Measurements from ENCODE around the gene KLHDC9. TPM values are rescaled to one million over a fixed set of nuclear protein-coding genes. Genes with fewer than 3 reads are reported as not detected.

KLHDC9 gene
- polyA plus RNA-seq, 1 donor (not counting 4 experiments of a cell fraction or from before 2014, with no cell fraction given): 0.54 TPM

DNA sequence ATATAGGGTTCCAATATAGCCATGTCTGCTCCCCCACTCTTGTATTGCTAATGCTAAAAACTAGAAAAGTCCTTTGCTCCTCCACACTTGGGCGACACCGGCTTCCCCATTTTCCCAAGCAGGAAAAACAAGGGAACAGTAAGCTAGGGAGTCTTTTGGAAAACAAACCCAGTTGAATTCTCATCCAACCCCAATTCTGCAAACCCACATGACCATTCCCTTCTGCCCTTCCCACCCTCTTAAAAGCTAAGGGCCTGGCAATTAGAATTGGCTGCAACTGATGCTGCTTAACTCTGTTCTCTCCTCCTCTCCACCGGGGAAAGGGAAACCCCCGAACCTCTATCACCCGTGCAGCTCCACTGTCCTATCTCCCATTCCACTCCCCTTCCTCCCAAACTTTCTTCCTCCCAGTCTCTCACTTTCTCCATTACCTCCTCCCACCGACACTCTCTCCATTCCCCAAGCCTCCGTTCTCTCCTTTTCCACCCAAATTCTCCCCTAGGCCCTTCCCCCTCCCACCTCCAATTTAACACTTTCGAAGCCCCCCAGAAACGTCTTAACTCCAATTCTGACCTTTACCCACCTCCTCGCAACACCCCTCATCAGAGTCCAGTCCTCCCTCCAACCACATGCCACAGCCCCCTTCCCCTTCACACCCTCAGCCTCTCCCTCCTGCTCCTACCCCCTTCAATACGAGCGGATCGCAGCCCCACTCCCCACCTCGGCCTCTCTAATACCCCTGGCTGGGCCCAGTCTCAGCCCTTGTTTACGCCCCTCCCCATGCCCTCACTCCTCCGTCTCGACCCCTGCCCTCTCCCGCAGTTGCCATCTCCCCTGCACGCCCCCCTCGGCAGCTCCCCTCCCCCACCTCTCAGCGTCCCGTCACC lies 33.6 kb downstream of the KLHDC9 start:
- H3K27ac ChIP-seq (ENCODE audit: control insufficient read depth, insufficient read depth, low read length): peak overlapping the region; percentile 91
- no peaks in the 10 kb centered on the region for H3K27me3 ChIP-seq (ENCODE audit: control insufficient read depth, extremely low read depth, insufficient read depth, low read length)
- dilution Hi-C loops (cut with MboI; ENCODE audit: extremely low pct_ligation_motif_present, low sequenced_read_pairs): no loop called here
- FAIRE-seq: no peak
- H3K4me3 ChIP-seq (ENCODE audit: control insufficient read depth in 2 of 3, extremely low read depth in 1 of 3, insufficient read depth in 2 of 3, low read depth in 1 of 3, low read length in 3 of 3): peak overlapping the region; percentile 79 to 98 (median 91)
- H3K9ac ChIP-seq (ENCODE audit: control insufficient read depth, extremely low read depth, insufficient read depth, low read length): peak overlapping the region; percentile 91
- H3K9me1 ChIP-seq (ENCODE audit: control insufficient read depth, extremely low read depth, insufficient read depth, low read length): no peaks in the 10 kb centered on the region
- H3K9me3 ChIP-seq (ENCODE audit: control insufficient read depth, low read depth, low read length): no peaks in the 10 kb centered on the region
- H4K20me1 ChIP-seq (ENCODE audit: control insufficient read depth, extremely low read depth, insufficient read depth, low read length): no peaks in the 10 kb centered on the region
- no peaks in the 10 kb centered on the region for H3K4me1 ChIP-seq (ENCODE audit: control insufficient read depth, extremely low read depth, insufficient read depth, low read length)
- no peak for DNase-seq (ENCODE audit: low read depth, low spot score)
- peaks cover 1 to 14% of the 10 kb centered on the region in 2 experiments for H3K36me3 ChIP-seq (ENCODE audit: control insufficient read depth in 2 of 2, extremely low read depth in 1 of 2, insufficient read depth in 2 of 2, low read length in 2 of 2)
- TF ChIP-seq EZH2 (IDR thresholded peaks at IDR 0.05; ENCODE audit: low read length): no peak
- TF ChIP-seq, protein P1, sequence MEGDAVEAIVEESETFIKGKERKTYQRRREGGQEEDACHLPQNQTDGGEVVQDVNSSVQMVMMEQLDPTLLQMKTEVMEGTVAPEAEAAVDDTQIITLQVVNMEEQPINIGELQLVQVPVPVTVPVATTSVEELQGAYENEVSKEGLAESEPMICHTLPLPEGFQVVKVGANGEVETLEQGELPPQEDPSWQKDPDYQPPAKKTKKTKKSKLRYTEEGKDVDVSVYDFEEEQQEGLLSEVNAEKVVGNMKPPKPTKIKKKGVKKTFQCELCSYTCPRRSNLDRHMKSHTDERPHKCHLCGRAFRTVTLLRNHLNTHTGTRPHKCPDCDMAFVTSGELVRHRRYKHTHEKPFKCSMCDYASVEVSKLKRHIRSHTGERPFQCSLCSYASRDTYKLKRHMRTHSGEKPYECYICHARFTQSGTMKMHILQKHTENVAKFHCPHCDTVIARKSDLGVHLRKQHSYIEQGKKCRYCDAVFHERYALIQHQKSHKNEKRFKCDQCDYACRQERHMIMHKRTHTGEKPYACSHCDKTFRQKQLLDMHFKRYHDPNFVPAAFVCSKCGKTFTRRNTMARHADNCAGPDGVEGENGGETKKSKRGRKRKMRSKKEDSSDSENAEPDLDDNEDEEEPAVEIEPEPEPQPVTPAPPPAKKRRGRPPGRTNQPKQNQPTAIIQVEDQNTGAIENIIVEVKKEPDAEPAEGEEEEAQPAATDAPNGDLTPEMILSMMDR (optimal IDR thresholded peaks at IDR 0.05 in 1 of 3, IDR thresholded peaks at IDR 0.05 in 1 of 3, conservative IDR thresholded peaks at IDR 0.05 in 1 of 3; ENCODE audit: extremely low read depth in 1 of 3, insufficient read depth in 2 of 3, low read length in 3 of 3): no peak
- H2AFZ ChIP-seq (ENCODE audit: control insufficient read depth, low read length): peak overlapping the region; percentile 65
- peak overlapping the region; percentile 90 for H3K4me2 ChIP-seq (ENCODE audit: control insufficient read depth, extremely low read depth, insufficient read depth, low read depth, low read length)
- peaks cover 60% of the 10 kb centered on the region for H3K79me2 ChIP-seq (ENCODE audit: control insufficient read depth, insufficient read depth, low read length)

DNA sequence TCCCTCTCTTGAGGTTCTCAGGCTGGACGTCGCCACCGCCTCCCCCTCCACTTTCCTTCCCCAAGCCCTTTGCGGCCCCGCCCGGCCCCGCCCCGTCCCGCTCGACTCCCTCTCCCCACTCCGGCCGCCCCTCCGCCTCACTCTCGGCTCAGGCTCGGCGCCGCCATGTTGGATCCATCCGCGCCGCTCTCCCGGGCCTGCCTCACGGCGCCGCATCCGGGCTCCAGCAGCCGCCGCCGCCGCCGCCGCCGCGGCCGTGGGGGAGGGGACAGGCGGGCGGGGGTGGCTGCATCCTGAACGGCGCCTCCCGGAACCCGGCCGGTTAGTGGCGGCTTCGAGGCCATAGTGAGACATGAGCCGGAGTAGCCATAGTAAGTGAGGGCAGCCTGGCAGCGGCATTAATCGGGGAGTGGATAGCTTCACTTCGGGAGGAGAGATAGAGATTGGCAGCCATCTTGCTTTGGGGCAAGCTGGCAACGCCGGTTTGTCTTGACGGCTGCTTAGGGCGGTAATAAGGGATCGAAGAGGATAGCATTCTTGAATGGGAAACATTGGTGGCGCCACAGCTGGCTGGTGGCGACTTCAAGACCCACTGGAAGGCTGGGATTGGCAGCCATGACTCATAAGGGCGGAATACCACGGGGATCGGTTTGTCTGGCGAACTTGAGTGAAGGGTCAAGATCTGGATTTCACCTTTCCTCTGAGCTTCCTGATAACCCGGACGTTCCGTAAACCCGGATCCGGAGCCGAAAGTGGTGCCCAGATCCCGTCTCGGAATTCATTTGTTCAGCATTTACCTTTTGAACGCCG lies 34.5 kb downstream of the KLHDC9 start, which contains the start of gene DEDD:
Gene DEDD, minus strand, starts transcription at position 258 of the 810 bp plus-strand sequence. CDS start 8,205 bp downstream, outside the sequence.
- Histone ChIP-seq H2AFZ (ENCODE audit: control insufficient read depth, low read length) (peak within 1 kb of the TSS; percentile 81), H3K4me2 (ENCODE audit: control insufficient read depth, extremely low read depth, insufficient read depth, low read depth, low read length) (peak within 1 kb of the TSS; percentile 91), H3K4me1 (ENCODE audit: control insufficient read depth, extremely low read depth, insufficient read depth, low read length) (no peaks in the 10 kb centered on the region), H3K79me2 (ENCODE audit: control insufficient read depth, insufficient read depth, low read length) (peaks cover 54% of the 10 kb centered on the region), H3K9me3 (ENCODE audit: control insufficient read depth, low read depth, low read length) (no peaks in the 10 kb centered on the region), H3K36me3 (ENCODE audit: control insufficient read depth in 2 of 2, extremely low read depth in 1 of 2, insufficient read depth in 2 of 2, low read length in 2 of 2) (peaks cover 0 to 12% of the 10 kb centered on the region in 2 experiments), H3K4me3 (ENCODE audit: control insufficient read depth in 2 of 3, extremely low read depth in 1 of 3, insufficient read depth in 2 of 3, low read depth in 1 of 3, low read length in 3 of 3) (peak within 1 kb of the TSS; percentile 79 to 98 (median 91)), H3K9me1 (ENCODE audit: control insufficient read depth, extremely low read depth, insufficient read depth, low read length) (no peaks in the 10 kb centered on the region), H3K27ac (ENCODE audit: control insufficient read depth, insufficient read depth, low read length) (peak within 1 kb of the TSS; percentile 91), H4K20me1 (ENCODE audit: control insufficient read depth, extremely low read depth, insufficient read depth, low read length) (no peaks in the 10 kb centered on the region), H3K9ac (ENCODE audit: control insufficient read depth, extremely low read depth, insufficient read depth, low read length) (peak within 1 kb of the TSS; percentile 91), H3K27me3 (ENCODE audit: control insufficient read depth, extremely low read depth, insufficient read depth, low read length) (no peaks in the 10 kb centered on the region)
- TF ChIP-seq, protein P1 (optimal IDR thresholded peaks at IDR 0.05 in 1 of 3, IDR thresholded peaks at IDR 0.05 in 1 of 3, conservative IDR thresholded peaks at IDR 0.05 in 1 of 3; ENCODE audit: extremely low read depth in 1 of 3, insufficient read depth in 2 of 3, low read length in 3 of 3): peak in 2 of 3 experiments; percentile 2 to 26
- no peak for TF ChIP-seq EZH2 (IDR thresholded peaks at IDR 0.05; ENCODE audit: low read length)
- DNase-seq (ENCODE audit: low read depth, low spot score) (peak; percentile 86), FAIRE-seq (peak; percentile 59)
- dilution Hi-C loops (cut with MboI; ENCODE audit: extremely low pct_ligation_motif_present, low sequenced_read_pairs): no loop called here
